Brain pericyte (primary cell): Measurements from ENCODE around the gene PHLDA2.

Experiments used
- DNase-seq: peaks from one replicate; pipeline ENCODE4 v3.0.0-alpha.2; 2012; ENCODE audit warnings: low read depth, low spot score

PHLDA2 gene

DNA sequence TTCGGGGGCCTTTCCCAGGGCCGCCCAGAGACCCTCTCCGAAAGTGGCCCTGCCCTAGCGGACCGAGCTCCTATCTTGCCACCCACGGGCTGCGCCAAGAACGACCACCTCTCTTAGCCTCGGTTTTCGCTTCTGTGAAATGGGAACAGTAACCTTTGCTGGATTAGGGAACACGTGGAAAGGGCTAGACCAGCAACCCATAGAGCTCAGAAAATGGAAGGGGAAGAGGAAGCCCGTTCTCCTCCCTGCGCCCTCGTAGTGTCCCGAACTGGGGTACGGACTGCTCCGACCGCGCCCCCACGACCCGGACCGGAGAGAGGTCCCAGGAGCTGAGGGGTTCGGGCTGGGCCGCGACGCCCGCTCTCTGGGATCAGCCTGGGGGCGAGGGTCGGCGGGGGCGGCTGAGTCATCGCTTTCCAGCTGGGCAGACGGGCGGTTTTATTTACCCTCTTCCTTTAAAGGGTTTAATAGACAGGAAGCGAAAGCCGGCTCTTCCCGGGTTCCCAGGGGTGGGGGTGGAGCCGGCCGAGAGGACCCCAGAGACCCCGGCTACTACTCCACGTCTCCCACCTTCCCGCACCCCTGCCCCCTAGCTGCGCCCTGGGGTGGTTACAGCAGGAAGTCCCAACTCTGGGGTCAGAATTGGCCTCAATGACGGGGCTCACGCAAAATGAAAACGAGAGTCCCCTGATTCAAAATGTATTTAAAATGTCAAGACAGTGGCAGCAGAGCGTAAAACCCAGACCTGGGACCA is 907 bp upstream of the PHLDA2 start:
- no peak for DNase-seq

DNA sequence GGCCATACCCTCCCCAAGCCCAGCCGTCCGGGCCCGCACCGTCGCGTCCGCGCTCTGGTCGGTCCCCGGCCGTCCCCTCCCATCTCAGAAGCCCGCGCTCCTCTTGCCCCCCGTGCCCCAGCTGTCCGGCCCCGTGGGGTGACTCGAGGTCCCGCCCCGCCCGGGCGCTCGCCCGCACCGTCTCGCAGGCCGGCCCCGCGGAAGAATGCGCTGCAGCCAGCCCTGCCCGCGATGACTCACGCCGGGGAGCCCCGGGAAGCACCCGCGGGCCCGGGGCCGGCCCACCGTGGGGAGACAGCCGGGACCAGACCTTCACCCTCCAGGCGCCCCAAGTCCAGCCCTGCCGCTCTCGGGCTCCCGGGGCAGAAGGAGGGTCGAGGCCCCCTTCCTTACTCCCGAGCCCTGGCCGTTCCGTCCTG is 320 bp upstream of the PHLDA2 start:
- DNase-seq, result no peak

DNA sequence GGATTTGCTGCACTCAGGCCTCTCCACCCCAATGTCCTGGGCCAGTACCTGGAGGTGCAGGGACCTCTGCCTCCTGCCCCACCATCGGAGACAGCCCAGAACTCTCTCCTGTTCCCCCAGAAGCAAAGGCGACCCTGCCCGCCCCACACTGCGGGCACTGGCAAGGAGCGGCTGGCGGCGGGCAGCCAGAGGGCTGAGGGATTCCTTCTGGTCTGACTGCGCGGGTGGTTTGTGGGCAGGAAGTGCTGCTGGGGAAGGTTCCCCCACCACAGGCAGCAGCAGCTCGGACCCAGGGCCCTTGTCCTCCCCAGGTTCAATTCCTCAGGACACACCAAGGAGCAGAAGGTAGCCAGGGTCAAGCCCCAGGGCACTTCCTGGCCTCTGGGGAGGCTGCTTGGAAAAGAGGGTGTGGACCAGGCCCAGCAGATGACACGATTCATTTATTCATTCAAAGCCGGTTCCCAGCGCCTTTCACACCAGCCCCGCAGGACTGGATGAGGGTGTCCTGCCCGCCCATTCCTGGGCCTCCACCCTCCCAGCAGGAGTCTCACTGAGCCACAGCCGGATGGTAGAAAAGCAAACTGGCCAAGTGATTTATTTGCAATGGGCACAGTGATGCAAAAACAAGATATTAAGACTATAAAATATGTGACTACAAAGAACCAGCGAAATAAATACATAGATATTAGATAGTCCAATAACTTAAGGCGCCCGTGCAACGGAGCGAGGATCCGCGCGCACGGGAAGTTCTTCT is 1.2 kb downstream of the PHLDA2 start:
- no peak for DNase-seq

DNA sequence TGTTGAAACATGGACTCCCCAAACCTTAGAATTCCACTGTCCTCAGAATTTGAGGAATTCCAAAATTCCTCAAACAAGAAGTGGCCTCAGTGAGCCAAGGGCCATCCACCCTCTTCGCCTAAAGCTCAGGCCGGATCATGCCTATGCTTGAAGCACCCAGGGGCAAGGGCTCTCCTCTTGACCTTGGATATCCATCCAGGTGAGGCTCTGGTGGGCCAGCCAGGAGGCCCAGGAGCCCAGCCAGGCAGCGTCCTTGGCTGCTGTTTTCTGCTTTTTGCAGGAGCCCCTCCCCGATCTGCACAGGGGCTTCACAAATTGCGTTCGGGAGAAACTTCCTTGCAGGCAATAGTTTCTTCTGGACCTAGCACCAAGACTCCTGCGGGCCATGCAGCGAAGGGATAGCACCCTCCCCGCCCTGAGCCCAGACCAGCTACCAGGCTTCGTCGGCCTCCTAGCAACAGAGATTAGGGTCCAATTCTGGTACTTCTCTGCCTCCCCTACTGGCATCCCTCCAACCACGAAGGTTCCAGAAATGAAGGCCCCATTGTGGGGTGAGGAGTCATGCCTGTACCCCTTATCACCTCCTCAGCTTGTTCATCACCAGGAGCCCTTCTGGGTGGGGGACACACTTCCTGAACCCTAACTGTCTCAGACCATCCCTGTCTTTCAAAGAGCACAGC is 2.0 kb downstream of the PHLDA2 start:
- DNase-seq, result no peak

DNA sequence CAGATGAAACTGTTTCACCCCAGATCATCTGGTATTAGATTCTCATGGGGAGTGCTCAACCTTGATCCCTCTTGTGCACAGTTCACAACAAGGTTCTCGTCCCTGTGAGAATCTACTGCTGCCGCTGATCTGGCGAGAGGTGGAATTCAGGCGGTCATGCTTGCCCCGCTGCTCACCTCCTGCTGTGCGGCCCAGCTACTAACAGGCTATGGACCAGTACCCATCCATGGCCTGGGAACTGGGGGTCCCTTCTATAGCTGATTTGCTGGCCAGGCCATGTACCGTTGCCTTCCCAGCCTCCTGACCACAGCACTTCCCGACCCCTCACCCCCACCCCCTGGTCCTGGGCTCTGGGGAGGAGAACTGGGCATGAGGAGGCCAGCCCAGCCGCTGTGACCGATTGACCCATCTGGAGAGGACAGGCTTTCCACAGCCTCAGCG is 2.6 kb downstream of the PHLDA2 start:
- DNase-seq, result no peak

DNA sequence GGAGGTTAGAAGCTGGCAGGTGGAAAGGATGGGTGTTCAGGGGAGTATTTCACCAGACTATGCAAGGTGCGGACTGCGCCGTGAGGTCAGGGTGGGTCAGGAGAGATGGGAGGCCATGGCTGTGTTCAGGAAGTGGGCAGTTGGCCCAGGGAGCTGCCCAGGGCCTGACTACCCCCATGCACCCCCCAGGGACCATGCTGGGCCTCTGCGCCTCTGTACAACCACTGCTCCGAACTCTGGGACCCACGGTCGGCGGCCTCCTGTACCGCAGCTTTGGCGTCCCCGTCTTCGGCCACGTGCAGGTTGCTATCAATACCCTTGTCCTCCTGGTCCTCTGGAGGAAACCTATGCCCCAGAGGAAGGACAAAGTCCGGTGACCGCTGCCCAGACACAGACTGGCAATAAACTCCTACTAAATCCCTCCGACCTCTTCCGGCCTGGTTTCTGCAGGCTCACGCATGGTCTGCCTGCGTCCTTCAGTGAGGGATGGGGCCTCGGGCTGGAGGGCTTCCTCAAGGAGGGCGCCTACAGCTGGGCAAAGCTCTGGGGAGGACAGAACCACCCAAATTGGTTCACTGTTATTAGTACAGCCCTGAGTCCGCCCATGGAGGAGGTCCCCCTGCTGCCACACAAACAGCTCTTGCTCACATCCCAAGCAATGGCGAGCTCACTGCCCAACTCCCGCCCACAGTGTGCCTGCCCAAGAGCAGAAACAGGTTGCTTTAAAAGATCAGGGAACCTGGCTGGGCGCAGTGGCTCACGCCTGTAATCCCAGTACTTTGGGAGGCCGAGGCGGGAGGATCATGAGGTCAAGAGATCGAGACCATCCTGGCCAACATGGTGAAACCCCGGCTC is 4.2 kb downstream of the PHLDA2 start:
- DNase-seq, result no peak

DNA sequence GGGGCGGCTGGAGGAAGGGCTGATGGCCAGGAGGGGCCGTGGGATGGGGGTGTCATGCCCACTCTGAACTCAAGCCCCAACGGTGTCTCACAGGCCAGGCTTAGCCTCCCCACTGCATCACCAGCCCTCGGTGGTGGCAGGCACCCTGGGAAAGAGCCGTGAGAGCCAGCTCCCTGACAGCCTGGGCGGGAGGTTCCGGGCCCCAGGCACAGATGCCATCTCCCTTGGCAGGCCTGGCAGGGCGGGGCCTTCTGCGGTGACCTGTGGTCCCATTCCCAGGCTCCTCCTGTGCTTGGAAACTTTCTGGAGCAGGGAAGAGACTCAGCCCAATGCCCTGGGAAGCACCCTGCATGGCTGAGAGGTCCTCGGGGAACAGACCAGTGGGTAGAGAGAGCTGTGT is 4.8 kb downstream of the PHLDA2 start:
- no peak for DNase-seq

DNA sequence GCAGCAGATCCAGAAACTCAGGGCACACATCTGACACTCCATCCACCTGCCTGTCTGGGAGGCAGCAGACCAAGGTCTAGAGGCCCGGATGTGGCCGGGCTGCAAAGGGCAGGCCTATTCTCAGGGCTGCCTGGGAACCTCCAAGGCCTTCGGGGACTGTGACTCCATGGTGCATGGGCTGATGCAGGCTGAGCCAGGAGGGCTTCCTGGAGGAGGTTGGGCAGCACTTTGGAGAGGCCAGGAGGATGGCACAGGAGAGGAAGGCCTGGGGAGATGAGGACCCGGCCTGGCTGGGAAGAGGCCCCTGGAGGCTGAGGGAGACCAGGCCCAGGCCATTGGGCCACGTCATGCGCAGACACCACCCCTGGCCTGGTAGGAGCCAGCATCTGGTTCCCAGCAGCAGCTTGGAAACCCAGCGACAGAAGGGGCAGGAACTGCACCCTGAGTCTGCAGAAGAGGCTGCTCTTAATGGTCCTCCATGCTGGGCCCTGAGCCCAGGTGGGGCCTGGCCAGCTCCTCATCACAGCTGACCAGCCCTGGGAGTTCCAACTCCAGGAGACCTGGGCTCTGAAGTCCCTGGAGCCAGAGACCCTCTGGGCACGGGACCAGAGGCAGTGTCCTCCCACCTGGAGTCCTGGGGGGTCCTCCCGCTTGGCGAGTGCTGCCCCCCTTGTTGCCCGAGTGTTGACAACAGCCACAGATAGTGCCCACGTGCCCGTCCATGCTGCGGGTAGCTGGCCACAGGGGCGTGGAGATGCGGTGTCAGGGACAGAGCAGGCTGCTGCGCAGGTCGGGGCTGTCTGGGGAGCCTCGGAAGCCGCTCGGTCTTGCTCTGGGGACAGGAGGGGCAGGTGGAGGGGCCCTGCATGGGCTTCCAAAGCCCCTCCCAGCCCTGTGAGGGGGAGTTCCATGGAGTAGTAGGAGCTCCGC is 5.5 kb downstream of the PHLDA2 start:
- no peak for DNase-seq

DNA sequence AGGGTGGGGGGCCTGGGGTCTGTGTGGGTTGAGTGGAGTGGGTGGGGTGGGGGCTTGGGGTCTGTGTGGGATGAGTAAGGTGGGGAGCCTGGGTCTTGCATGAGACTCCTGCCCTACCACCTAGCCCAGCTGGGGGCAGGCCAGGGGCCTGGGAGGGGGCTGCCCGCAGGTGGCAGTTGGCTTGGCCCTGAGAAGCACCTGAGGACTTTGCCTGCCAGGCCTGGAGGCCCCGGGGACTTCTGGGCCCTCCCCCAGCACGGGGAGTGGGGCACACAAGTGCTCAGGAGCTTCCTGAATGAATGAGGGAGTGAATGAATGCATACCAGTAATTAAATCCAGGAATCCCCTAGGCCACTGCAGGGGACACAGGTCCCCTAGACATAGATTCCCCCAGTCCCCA is 6.6 kb downstream of the PHLDA2 start:
- DNase-seq, result no peak

DNA sequence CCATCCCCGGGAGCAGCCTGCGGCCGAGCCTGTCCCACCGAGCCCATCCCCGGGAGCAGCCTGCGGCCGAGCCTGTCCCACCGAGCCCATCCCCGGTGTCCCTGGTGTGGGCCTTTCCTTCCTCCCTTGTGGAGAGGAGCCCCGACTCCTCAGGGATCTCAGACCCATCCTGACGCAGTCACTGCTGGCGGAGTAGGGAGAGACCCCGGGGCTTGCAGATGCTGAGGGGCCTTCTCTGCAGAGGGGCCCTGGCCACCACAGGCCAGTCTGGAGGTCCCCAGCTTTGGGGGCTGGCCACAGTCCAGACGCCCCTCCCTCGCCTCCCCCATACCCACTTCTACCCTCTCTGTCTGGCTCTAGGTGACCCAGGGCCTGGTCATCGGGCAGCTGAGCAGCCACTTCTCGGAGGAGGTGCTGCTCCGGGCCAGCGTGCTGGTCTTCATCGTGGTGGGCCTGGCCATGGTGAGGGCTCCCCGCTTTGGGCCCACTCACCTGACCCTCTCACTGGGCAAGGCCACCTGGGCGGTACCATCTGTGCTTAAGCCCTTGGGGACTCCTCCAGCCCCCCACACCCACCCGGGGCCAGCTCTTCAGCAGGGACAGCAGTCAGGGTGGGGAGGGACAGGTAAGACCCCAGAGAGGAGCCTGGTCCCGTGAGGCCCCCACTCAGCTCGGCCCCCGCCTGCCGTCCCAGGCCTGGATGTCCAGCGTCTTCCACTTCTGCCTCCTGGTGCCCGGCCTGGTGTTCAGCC is 7.3 kb downstream of the PHLDA2 start:
- DNase-seq, result no peak

DNA sequence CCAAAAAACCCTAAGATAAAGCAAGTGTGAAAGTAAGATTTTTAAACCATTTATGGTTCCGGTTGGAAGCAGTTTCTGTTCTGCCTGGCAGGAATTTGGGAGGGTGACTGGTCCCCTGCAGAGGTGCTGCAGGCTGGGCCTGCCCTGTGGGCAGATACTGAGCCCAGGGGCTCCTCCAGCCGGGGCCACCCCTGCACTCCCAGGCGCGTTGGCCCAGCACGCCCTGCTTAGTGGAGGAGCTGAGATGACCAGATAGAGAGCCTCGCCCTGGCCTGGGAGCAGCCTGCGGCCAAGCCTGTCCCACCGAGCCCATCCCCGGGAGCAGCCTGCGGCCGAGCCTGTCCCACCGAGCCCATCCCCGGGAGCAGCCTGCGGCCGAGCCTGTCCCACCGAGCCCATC is 8.0 kb downstream of the PHLDA2 start:
- DNase-seq, result no peak

DNA sequence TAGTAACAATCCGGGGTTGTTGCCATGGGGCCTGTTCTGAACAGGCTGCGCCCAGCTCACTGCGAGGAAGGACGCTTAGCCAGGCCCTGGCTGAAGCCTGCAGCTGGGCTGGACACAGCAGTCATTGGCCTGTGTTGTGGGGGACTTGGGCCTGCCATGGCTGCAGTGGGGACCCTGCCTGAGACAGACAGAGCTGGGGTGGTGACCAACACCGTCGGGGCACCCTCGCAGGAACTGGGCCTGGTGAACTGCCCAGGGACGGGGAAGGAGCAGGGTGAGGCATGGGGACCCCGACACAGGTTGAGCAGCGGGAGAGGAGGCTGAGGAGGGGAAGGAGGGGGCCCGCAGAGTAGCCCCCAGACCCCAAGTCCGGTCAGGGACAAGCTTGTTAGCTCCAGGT is 8.9 kb downstream of the PHLDA2 start:
- DNase-seq, result no peak

DNA sequence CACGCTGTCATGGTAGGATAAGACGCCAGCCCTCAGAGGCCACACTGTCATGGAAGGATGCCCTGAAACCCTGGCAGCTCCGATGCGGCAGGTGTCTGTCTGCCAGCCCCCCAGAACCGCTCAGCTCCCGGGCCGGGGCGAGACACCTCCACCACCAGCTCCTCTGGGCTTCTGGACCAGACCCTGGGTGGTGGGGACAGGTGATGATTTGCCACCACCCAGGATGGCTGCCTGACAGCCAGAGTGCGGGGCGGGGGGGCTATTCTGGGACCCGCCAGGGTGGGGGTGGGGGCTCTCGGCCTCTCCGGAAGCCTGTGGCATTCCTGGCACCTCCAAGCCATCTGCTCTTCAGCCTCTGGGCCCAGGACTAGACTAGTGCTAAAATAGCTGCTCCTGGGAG is 9.4 kb downstream of the PHLDA2 start:
- no peak for DNase-seq

DNA sequence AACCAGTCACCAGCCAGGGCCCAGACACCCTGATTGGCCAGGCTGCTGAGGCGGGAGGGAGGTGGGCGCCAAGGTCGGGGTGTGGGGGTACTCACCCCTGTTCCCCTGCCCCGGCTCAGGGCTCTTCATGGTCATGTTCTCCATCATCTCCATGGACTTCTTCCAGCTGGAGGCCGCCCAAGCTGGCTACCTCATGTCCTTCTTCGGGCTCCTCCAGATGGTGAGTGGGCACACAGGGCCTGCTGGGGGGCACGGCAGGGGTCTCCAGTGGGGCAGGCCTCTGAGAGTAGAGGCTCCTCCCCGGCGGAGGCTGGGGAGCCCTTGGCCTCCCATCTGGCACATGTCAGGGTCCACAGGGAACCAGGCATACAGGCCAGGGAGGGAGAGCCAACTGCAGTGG is 10.0 kb downstream of the PHLDA2 start:
- no peak for DNase-seq

DNA sequence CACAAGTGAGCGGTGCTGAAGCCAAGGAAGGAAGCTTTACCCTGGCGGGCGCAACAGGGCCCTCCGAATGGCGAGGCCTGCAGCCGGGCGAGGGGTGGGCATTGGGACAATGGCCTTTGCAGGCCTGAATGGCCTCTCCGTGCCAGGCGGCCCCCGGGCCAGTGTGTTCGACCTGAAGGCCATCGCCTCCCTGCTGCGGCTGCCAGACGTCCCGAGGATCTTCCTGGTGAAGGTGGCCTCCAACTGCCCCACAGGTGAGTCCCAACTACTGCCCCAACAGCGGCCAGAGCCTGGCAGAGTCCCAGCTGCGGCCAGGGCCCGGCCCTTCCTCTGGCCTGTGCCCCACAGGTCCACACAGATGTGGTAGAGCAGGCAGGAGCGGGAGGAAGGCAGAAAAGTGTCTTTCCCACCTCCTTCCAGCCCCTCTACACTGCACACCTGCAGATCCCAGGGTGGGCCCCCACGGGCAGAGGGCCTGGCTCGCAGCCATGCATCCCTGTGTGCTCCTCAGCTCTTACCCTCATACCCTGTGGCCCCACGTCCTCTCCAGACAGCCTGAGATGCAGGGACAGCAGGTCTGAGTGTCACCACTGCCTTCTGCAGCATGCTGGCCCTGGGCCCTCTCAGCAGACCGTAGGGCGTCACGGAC is 11.3 kb downstream of the PHLDA2 start:
- no peak for DNase-seq

DNA sequence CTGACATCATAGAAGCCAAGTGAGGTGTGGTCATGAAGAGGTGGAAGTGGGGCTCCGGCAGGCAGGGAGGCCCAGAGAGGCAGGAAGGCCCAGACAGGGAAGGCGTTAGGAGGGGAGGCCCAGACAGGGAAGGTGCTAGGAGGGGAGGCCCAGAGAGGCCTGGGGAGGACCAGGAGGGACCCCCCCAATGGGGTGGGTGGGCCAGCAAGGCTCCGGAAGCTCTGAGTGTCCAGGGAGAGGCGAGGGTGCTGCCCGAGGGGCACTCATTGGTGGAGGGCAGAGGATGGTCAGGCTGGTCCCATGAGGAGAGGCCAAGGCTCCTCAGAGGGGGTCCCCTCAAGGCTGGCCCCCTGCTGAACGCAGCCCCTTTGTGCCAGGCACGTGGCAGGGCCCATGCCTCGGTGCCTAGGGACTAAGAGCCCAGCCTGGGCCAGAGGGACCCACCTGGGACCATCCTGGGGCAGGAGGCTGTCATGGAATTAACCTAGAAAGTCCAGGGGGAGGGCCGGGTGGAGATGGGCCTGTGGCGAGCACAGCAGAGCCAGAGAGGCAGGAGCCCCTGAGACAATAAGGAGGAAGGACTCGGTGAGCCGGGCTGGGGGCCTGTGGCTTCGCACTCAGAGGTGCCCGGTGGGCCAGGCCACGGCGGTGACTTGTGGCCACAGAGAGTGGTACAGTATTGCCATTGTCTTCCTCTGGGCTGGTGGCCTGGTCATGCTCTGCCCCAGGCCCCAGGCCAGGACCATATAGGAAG is 12.2 kb downstream of the PHLDA2 start:
- no peak for DNase-seq

DNA sequence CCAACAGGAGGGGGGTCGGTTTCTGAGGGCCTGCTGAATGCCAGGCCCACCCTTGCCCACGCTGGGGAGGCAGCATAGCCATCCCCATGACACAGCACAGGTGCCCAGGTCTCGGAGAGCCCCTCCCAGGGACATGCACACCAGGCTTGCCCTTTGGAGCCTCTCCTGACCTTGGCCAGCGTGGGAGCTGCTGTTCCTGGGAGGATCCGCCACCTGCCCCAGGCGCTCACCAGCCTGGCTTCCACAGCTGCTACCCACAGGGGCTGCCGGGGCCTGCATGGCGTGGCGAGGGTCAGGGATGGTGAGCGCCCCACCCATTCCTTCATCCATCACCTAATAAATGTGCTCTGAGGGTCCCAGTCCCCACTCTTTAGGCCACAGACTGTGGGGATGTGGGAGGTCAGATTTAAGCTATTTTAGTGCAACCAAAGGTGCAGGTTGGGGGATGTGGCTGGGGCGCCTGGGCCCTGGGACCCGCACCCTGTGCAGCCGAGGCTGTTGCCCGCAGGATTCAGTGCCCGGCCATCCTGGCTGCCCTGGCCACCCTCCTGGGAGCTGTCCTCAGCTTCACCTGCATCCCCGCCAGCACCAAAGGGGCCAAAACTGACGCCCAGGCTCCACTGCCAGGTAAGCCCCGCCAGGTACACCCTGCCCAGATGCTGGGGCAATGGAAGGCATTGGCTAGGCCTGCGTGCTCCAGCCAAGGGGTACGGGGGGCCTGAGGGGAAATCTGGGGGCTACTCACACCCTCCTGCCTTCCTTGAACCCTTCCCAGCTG is 12.9 kb downstream of the PHLDA2 start:
- no peak for DNase-seq

DNA sequence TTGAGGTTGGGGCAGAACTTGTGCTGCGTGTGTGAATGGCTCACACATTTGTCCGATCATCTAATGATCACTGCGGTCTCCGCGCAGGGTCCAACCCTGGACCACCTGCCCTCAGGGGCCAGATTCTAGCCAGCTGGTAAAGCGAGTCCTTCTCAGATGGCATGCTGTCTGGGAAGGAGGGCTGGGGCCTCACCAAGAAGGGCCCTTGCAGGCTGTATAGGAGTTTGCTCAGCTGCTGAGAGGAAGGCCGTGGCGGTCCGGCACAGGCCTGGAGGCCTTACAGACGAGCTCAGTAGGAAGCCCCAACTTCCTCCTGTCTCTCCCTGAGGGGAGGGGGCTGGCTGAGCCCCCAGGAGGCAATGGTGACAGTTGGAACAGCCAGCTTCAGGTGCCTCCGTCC is 13.7 kb downstream of the PHLDA2 start:
- no peak for DNase-seq
